ENCODE results near the gene LAMTOR4.

DNA sequence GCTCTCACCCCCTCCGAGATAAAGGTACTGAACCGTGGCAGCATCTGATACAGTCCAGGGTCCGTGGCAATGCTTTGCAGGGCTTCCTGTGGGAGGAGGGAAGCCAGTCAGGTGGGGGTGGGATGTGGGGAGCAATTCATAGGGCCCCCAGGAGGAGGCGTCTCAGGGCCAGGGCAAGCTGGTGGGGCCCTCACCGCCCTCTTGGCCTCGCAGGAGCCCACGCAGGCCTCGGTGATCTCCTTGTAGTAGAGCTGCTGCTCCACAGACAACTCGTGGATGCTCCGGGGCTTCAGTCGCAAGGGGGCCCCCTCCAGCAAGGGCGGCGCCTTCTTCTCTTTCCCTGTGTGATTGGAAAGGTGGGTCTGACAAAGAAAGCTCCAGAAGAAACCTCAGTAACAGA lies 36.8 kb upstream of the LAMTOR4 start:
- TF ChIP-seq EZH2 (IDR thresholded peaks at IDR 0.05; ENCODE audit: insufficient read depth, poor library complexity, severe bottlenecking) (no peak), EZH2phosphoT487 (IDR thresholded peaks at IDR 0.05; ENCODE audit: insufficient read depth, low read depth) (no peak)
